HG02852 (cell line): ENCODE results near the gene ERCC6L2.

Experiments used
- ATAC-seq: cut with Tn5 transposase; IDR thresholded peaks from one replicate; pipeline ENCODE4 v1.9.1; 2021; ENCODE audit warnings: mild to moderate bottlenecking, moderate library complexity; ENCODE audit not compliant: unreplicated experiment

The ERCC6L2 gene

DNA sequence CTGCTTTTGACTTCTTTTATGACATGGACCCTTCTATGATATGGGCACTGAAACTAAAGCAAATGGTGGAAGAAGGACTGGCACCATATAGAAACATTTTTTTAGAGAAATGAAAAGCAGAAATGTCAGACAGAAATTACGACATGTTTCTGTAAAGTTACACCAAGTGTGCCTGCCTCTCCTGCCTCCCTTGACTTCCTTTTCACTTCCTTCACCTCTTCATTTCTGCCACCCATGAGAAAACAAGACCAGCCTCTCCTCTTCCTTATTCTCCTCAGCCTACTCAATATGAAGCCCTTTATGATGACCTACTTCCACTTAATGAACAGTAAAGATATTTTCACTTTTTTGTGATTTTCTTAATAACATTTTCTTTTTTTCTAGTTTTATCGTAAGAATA, 44.5 kb downstream of the ERCC6L2 start:
- no peak for ATAC-seq

DNA sequence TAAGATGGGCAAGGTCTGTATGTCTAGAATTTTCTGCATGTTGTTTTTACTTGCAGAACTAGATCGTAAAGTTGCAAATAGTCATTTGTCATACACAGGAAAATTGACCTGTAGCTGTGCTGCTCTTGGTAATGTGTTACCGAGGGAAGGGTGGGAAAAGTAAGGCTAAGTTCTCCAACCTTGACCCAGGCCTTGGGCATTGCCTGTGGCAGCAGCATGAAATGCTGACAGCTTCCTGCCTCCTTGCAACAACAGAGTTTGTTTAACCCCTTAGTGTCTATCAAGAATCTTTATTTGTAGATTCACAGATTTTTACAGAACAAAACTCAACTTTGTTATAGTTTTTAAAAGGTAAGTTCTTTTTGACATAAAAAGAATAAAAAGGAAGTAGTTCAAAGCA, 48.3 kb downstream of the ERCC6L2 start:
- no peak for ATAC-seq

DNA sequence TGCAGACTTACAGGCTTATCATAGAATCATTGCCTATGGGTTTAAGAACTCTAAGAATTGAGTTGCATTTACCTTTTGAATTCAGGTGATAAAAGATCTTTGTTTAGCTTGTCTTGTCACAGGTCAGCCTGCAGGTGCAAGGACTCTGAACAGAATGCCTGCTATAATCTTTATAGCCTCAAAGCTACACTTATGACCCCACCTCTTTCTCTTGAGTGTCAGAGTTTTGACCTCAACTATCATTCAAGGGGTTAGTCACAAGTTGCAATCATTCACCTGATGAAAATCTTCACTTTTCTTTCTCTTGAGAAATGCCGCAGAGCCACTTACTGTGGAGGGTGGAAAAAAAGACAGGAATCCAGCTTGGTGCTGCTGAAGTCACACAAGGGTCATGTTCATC, 49.5 kb downstream of the ERCC6L2 start:
- no peak for ATAC-seq

DNA sequence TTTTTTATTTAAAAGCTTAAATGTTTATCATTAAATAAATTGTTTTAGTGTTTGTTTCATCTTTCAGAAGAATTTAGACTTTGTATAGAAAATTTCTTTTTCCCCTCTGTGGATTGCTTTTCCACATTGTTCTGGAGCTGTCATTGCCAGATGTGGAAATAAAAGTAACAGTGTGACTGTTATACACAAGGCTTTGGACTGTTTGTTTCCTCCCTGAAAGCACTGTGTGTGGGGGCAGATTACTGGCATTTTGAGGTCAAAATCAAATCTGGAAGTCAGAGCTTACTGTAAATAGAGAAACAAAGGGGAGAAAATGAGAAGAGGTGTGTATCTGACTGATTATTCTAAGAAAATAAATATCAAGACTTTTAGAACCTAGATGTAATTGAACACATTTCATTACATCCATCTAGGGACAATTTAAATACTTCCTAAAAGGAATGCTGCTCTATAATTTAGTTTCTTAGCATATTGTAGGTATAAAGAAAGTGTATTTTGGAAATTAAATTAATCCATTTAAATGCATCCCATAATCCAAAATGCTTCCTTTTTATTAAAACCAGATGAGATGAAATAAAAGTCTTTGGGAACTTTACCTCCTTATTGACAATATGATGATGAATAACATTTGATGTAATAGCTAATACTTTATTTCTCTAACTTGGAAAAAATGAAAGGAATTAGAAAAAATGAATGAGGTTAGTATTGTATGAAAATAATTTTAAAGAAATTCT, 51.9 kb downstream of the ERCC6L2 start:
- no peak for ATAC-seq

DNA sequence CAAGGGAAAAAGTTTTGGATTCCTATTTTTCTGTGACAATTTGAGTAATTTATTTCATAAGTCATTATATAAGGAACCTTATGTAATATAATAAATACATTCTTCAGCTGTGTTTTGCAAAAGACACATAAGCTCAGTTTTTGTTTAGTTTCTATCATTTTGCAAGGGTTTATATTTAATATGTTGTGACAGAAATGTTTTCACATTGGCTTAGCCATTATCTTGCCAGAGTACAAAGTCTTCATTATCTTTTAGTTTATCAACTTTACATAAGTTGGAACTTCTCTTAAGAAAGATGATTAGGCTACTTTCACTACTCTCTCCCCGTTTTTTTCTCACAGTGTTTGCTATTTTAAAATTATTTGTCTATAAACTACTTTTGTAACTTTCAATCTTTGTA, 54.8 kb downstream of the ERCC6L2 start:
- no peak for ATAC-seq

DNA sequence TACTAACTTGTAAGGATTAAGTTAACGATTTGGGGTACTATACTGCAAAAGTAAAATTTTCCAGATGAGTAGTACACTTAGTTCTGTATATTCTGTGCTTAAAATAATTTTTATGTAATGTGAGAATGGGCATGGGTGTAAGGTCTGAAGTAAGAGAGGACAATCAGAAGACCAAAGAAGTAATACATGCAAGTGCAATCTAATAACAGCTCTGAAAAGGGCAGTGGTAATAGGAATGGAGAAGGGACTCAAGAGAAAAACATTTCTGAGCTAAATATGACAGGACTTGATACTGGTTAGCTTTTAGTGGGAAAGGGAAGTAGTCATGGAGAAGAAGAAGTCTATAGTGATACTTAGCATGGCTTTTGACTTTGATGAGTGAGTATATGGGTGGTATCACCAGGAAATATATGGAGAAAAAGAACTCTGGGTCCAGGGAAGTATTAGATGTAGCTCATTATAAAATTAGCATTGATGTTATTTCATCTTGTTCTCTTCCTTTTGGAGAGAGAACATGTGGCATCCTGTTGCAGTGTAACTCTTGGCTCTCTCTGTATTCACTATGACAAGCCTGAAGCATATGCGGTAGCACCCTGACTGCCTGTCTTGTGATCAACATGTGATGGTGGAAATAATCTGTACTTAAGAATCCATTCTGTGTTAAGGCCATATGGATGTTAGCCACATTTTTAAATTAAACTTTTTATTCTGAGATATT, 60.5 kb downstream of the ERCC6L2 start:
- no peak for ATAC-seq

DNA sequence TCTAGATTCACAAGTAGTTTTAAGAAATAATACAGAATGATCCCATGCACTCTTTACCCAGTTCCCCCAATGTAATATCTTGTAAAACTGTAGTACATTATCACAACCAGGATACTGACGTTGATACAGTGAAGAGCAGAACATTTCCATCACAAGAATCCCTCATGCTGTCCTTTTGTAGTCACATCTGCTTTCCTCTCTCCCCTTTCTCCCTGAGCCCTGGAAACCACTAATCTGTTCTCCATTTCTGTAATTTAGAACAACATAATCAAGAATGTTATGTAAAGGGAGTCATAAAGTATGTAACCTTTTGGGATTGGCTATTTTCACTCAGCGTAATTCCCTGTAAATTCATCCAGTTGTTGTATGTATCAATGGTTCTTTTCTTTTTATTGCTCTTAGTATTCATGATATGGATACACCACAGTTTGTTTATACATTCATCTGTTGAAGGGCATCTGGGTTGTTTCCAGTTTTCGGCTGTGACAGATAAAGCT, 61.1 kb downstream of the ERCC6L2 start:
- ATAC-seq: no peak

DNA sequence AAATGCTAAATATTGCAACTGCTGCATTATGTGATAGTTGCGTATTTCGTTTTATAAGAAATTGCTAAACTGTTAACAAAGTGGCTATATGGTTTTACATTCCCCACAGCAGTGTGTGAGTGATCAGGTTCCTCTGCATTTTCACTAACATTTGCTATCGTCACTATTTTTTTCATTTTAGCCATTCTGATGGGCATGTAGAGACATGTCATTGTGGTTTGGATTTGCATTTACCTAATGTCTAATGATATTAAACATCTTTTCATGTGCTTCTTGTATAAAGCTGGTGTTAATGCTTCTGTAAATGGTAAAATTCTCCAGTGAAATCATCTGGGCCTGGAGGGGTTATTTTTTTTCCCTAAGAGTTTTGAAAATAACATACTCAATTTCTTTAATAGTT, 61.6 kb downstream of the ERCC6L2 start:
- no peak for ATAC-seq

DNA sequence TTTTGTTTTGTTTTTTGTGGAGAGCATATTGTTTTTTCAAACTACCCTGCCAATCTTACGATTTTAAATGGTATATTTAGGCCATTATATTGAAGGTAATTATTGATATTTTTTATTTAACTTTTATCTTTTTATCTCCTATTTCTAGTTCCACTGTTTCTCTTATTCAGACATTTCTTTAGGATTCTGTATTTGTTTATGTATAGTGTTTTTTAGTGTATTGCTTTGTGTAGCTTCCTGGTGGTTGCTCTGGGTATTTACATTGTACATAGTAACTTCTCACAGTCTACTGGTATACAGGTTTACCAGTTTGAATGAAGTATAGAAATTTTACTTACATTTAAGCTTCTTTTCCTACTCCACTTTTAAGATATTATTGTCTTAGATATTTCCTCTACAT, 63.2 kb downstream of the ERCC6L2 start:
- no peak for ATAC-seq

DNA sequence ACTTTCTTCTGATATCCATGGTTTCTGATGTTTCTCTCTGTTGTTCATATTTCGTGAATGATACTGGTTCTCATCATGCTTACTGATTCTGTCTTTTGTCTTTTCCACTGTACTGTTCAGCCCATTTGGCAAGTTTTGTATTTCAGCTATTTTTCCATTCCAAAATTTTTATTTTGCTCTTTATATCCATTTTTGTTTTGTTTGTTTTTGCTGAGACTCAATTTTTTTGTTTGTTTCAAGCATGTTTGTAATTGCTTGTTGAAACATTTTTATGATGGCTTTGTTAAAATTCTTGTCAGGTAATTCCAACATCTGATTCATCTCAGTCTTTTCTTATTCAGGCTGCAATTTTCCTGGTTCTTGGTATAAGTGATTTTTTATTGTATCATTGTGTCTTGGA, 64.0 kb downstream of the ERCC6L2 start:
- ATAC-seq: no peak

DNA sequence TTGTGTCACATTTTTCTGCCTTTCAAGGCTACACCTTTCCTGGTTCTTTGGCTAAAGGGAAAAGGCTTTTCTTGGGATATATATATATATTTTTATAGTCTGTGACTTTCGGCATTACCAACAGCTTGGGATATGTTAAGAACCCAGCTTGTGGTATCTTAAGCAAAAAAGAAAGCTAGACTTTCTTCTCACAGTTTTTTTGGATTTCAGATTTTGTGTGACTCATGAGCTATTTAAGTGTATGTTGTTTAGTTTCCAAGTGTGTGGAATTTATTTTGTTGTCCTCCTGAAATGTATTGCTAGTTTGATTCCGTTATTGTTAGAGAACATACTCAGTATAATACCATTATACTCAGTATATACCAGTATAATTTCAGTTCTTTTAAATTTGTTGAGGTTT, 64.8 kb downstream of the ERCC6L2 start:
- no peak for ATAC-seq

DNA sequence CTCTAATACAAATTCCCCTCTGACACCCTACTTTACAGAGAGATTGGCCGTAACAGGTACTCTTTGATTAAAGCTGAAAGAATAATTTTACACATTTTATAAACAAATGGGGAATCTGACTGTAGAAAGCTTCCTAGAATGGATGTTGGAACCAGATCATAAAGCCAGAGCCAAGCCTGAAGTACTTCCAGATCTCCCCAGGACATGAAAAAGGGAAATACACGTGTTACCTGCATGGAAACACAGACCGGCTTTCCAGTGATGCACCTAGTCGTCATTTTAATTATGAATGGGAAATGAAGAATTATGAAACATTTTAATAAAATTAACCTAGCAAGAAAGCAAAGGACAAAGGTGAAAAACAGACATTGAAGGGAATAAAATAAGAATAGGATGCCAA, 66.5 kb downstream of the ERCC6L2 start:
- ATAC-seq: no peak

DNA sequence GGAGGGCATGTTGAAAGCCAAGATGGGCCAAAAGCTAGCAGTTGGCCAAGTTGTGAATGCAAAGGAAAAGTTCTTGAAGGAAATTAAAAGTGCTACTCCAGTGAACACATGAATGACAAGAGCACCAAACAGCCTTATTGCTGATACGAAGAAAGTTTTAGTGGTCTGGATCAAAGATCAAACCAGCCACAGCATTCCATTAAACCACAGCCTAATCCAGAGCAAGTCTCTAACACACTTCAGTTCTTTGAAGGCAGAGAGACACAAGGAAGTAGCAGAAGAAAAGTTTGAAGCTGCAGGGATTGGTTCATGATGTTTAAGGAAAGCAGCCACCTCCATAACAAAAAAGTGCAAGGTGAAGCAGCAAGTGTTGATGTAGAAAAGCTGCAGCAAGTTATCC, 71.6 kb downstream of the ERCC6L2 start:
- ATAC-seq: no peak

DNA sequence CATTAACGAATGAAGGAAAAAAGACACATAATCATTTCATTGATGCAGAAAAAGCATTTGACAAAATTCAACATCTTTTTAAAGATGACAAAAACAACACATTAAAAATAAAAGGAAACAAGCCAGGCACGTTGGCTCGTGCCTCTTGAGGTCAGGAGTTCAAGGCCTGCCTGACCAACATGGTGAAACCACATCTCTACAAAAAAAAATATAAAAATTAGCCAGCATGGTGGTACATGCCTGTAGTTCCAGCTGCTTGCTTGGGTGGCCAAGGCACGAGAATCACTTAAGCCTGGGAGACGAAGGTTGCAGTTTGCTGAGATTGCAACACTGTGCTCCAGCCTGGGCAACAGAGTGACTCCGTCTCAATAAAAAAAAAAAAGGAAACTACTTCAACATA, 77.0 kb downstream of the ERCC6L2 start:
- ATAC-seq: no peak

DNA sequence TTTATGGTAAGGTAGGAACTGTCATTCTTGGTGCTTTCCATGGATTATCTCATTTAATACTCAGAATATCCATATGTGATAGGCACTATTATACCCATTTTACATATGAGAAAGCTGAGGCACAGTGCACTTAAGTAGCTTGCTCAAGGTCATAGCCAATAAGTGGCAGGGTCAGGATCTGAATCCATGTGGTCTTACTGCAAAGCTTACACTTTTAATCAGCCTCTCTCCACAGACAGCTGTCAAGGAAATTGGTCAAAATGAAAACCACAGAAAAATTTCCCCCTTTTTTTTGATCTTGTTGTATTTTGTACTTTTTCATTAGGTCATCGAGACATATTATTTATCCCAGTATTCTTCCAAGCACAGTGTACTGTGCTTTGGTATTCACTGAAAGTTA, 78.5 kb downstream of the ERCC6L2 start:
- ATAC-seq: no peak

DNA sequence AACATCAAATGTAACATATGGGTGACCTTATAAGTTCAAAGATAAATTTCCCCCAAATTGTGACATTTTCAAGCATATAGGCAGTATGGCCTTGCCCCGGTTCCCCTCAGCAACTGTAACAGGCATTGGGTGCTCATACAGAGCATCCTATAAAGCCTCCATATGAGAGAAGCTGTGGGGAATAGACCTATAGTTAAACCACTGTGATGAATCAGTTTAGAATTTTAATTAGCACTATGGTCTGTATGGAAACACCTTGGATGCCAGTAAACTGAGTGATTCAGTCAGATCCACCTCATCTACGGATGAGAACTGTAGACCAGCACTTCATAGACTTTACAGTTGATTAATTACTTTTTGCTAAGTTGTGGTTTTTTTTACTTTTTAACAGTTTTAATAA, 79.4 kb downstream of the ERCC6L2 start:
- ATAC-seq: no peak

DNA sequence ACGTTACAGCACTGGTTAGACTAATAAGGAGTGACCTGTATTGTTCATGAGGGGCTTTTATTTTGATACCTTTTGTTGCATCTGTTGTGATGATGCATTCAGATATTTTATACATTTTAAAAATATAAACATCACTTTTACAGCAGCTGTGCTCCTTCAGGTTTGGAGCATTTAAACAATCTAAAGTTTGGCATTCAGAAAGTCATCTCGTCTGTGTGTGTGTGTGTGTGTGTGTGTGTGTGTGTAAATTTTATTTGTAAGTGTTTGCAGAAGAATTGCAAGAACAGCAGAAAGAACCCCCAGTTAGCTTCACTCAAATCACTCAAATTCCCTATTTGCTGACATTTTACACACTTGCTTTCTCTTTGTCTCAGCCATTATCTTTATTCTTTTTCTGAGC, 87.4 kb downstream of the ERCC6L2 start:
- no peak for ATAC-seq

DNA sequence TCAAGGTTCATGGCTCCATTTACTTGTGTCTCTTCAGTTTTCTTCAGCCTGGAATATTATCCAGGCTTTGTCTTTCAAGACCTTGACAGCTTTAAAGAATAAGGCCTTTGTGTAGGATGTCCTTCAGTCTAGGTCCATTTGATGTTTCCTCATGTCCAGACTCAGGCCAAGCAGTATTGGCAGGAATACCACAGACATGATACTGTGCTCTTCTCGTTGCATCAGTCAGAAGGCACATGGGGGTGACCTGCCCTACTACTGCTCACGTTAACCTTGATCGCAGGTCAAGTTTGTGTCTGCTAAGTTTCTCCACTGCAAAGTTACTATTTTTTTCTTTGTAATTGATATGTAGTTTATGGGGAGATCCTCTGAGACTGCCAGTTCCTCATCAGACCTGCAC, 88.2 kb downstream of the ERCC6L2 start:
- no peak for ATAC-seq

DNA sequence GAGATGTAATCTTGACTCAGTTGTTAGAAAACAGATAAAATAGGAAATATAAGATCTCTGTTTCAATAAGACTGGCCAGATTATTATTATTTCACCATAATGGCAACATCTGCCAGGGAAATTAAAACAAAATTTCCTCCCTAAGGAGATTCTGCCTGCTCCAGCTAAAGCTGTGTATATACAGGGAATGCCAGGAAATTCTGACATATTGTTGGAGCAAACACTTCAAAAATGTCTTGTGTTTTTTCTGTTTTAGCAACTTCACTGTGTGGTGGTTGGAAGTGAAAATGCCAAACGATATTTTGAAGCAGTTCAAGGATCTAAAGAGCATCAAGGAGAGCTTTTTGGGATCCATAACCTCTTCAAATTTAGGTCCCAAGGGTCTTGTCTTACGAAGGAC, 90.8 kb downstream of the ERCC6L2 start:
- no peak for ATAC-seq

DNA sequence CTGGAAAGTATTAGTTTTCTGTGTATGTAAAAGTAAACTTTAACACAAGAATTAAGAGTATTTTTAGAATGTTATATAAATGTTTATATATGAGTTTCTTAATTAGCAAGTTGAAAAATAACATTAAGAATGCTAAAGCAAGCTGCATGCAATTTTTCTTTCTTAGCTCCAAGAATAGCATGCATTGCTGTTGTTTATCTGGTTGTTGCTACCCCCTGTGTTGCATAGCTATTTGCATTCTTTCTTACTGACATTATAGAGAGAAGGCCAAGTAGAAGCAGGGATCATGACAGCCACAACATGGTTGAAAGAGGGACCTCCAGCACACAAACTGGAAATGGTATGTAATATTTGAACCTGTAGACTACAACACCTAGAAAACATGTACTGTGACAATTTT, 94.8 kb downstream of the ERCC6L2 start:
- no peak for ATAC-seq

DNA sequence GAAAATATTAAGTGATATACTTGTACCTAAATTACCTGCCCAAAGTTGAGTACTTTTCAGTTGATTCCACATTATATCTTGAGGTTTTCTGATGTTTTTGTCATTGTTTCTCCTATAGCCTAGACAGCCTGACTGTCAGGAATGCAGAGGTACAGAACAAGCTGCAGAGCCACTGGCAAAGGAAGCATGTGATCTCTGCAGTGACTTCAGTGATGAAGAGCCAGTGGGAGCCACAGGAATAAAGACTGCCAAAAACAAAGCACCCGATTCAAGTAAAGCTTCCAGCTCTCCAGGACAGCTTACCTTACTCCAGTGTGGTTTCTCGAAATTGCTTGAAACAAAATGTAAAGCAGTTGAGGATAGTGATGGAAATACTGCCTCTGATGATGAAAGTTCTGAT, 96.3 kb downstream of the ERCC6L2 start:
- no peak for ATAC-seq

DNA sequence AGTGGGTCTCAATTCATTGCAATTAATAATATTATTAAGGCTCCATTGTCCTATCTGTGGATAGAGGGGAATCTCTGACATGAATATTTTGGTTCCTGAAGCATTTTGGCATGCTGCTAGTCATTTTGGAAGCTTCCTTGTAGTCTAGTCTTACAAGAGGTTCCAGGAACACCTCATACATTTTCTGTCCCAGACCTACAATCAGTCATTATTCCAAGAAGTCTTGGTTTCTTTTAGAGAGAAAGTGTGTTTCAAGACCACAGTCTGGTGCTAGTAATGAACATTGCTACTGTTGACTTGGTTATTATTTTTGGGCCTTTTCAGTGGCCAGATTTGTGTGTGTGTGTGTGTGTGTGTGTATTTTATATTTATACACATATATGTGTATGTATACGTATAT, 98.9 kb downstream of the ERCC6L2 start:
- ATAC-seq: no peak

DNA sequence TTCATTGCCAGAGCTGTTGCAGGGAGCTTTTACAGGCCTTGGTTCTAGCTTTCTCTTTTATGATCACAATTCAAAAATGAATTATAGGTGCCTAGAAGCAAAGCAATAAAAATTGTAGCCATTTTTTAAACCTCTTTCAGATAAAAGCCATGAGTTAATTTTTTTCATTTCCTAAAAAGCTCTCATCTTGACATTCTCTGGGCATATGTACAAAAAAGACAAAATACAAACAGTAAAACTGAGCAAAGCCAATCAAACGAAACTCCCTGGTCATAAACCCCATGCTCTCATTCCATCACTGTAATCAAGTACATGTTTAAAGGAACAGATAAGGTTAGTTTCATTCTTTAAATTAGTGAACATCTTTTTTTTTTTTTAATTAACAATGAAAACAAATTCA, 101.9 kb downstream of the ERCC6L2 start:
- no peak for ATAC-seq
